A549 (cell line): Measurements from ENCODE around the gene TRAPPC3. TPM values are rescaled to one million over a fixed set of nuclear protein-coding genes. Genes with fewer than 3 reads are reported as not detected.

Experiments used
- ATAC-seq, 2 experiments: fragments of 200-7000 bp in 1 of 2; fragments of >200 bp in 1 of 2; cut with Nextera tagmentation in 1 of 2; cut with Tn5 transposase in 1 of 2; 3 replicates each; pipeline versions ENCODE4 v1.8.0 to v1.9.1; 2018 to 2020; ENCODE audit warnings: mild to moderate bottlenecking in 1 of 2, moderate library complexity in 1 of 2
- CTCF ChIA-PET: fragments of 300-600 bp; sonication (Branson Sonifier 250); formaldehyde crosslinking; extraction: SDS; loops from one replicate; lab custom pipeline; 2021; ENCODE audit warnings: antibody characterized with exemption, inconsistent platforms; lab: Yijun Ruan, JAX
- POLR2A ChIA-PET: fragments of 350-600 bp; formaldehyde crosslinking; extraction: SDS; loops from one replicate; lab custom pipeline; 2021; ENCODE audit warnings: antibody characterized with exemption, inconsistent platforms; lab: Yijun Ruan, JAX
- DNase-seq, 2 experiments: peaks; one replicate each; pipeline versions ENCODE4 v3.0.0 to v3.0.0-alpha.2; 2011 to 2016; ENCODE audit warnings: low read depth in 1 of 2, low spot score in 1 of 2
- FAIRE-seq: peaks from 2 replicates; lab custom pipeline; 2011; peaks lifted over from hg19 to GRCh38; lab: Jason Lieb, UNC
- H3K27ac ChIP-seq, 2 experiments: fragments of >200 bp; sonication (Bioruptor Twin); formaldehyde crosslinking; 3 replicates each; pipeline ENCODE4 v1.5.1; 2016 to 2017
- H3K4me1 ChIP-seq: fragments of >200 bp; sonication (Bioruptor Twin); formaldehyde crosslinking; 3 replicates; pipeline ENCODE4 v1.6.1; 2016
- H3K4me2 ChIP-seq: fragments of >200 bp; sonication (Bioruptor Twin); formaldehyde crosslinking; 3 replicates; pipeline ENCODE4 v1.6.1; 2016
- H3K4me3 ChIP-seq: fragments of >200 bp; sonication (Bioruptor Twin); formaldehyde crosslinking; 3 replicates; pipeline ENCODE4 v1.5.1; 2016
- H3K9me3 ChIP-seq: fragments of >200 bp; sonication (Bioruptor Twin); formaldehyde crosslinking; 3 replicates; pipeline ENCODE4 v1.6.1; 2016
- CBX2 ChIP-seq: fragments of 200-600 bp; sonication (generic); IDR thresholded peaks from 2 replicates; pipeline ENCODE4 v1.6.1; 2016; ENCODE audit warnings: low read depth, mild to moderate bottlenecking, borderline replicate concordance
- CHD4 ChIP-seq: fragments of 200-600 bp; sonication (generic); IDR thresholded peaks from 2 replicates; pipeline ENCODE4 v1.6.1; 2016; ENCODE audit warnings: antibody characterized with exemption, mild to moderate bottlenecking, borderline replicate concordance
- E2F6 ChIP-seq: IDR thresholded peaks from 2 replicates; pipeline ENCODE4 v1.6.1; 2012; ENCODE audit warnings: low read depth, borderline replicate concordance
- EHF ChIP-seq: fragments of 250-450 bp; sonication (Bioruptor Pico); IDR thresholded peaks from 2 replicates; pipeline ENCODE4 v1.5.0; 2020; ENCODE audit warnings: mild to moderate bottlenecking
- EHMT2 ChIP-seq: fragments of 200-600 bp; sonication (generic); IDR thresholded peaks from 2 replicates; pipeline ENCODE4 v1.6.1; 2016; ENCODE audit warnings: antibody characterized with exemption, low read depth, mild to moderate bottlenecking, moderate library complexity
- EP300 ChIP-seq, 2 experiments: fragments of >200 bp; sonication (Bioruptor Twin); formaldehyde crosslinking; IDR thresholded peaks; 2 replicates in 1 of 2; 3 replicates in 1 of 2; pipeline ENCODE4 v1.6.1; 2016 to 2017
- ESRRA ChIP-seq: fragments of 150-350 bp; IDR thresholded peaks from 2 replicates; pipeline ENCODE4 v1.6.1; 2014; ENCODE audit warnings: mild to moderate bottlenecking, low read length, borderline replicate concordance
- FOSL2 ChIP-seq, 2 experiments: fragments of 450-650 bp in 1 of 2; fragments of >200 bp in 1 of 2; sonication (Bioruptor Twin) in 1 of 2; formaldehyde crosslinking; IDR thresholded peaks; 2 replicates each; pipeline versions ENCODE4 v1.5.0 to v1.6.1; 2016 to 2020; ENCODE audit warnings: mild to moderate bottlenecking in 1 of 2, moderate library complexity in 1 of 2
- FOXS1 ChIP-seq: fragments of 250-450 bp; sonication (Bioruptor Pico); IDR thresholded peaks from 2 replicates; pipeline ENCODE4 v1.5.0; 2020; ENCODE audit warnings: mild to moderate bottlenecking, moderate library complexity
- HES2 ChIP-seq: fragments of >200 bp; sonication (Bioruptor Twin); formaldehyde crosslinking; IDR thresholded peaks from 2 replicates; pipeline ENCODE4 v1.6.1; 2016
- HEYL ChIP-seq: fragments of 250-450 bp; sonication (Bioruptor Pico); IDR thresholded peaks from 2 replicates; pipeline ENCODE4 v1.8.0; 2021; ENCODE audit warnings: mild to moderate bottlenecking, moderate library complexity
- HOXB5 ChIP-seq: fragments of 250-450 bp; sonication (Bioruptor Pico); IDR thresholded peaks from 2 replicates; pipeline ENCODE4 v1.5.0; 2020; ENCODE audit warnings: mild to moderate bottlenecking, moderate library complexity
- JUN ChIP-seq, 2 experiments: fragments of >200 bp; sonication (Bioruptor Twin); formaldehyde crosslinking; IDR thresholded peaks; 2 replicates in 1 of 2; 3 replicates in 1 of 2; pipeline ENCODE4 v1.6.1; 2016 to 2017
- JUNB ChIP-seq: fragments of >200 bp; sonication (Bioruptor Twin); formaldehyde crosslinking; IDR thresholded peaks from 2 replicates; pipeline ENCODE4 v1.6.1; 2016
- KDM1A ChIP-seq: fragments of 200-600 bp; sonication (generic); IDR thresholded peaks from 2 replicates; pipeline ENCODE4 v1.6.1; 2016; ENCODE audit warnings: low read depth, mild to moderate bottlenecking
- KDM5A ChIP-seq: fragments of 200-600 bp; sonication (generic); IDR thresholded peaks from 2 replicates; pipeline ENCODE4 v1.6.1; 2016; ENCODE audit warnings: antibody characterized with exemption, mild to moderate bottlenecking
- MAX ChIP-seq: IDR thresholded peaks from 2 replicates; pipeline ENCODE4 v1.6.1; 2012
- MAZ ChIP-seq: fragments of 150-350 bp; IDR thresholded peaks from 2 replicates; pipeline ENCODE4 v1.6.1; 2014; ENCODE audit warnings: antibody characterized with exemption, low read depth, low read length, borderline replicate concordance
- NR3C1 ChIP-seq: fragments of >200 bp; sonication (Bioruptor Twin); formaldehyde crosslinking; IDR thresholded peaks from 3 replicates; pipeline ENCODE4 v1.6.1; 2017
- PHF8 ChIP-seq: fragments of 200-600 bp; sonication (generic); IDR thresholded peaks from 2 replicates; pipeline ENCODE4 v1.6.1; 2016; ENCODE audit warnings: low read depth, mild to moderate bottlenecking, antibody characterized with exemption, moderate library complexity, borderline replicate concordance
- POLR2A ChIP-seq: IDR thresholded peaks from 2 replicates; pipeline ENCODE4 v1.6.1; 2012; ENCODE audit warnings: mild to moderate bottlenecking, low read length
- POLR2AphosphoS2 ChIP-seq: conservative IDR thresholded peaks from 2 replicates; pipeline ENCODE4 v1.6.1; 2012; ENCODE audit warnings: low read length, improper control_type of control experiment, inconsistent platforms
- RAD21 ChIP-seq, 2 experiments: fragments of >200 bp in 1 of 2; sonication (Bioruptor Twin) in 1 of 2; formaldehyde crosslinking in 1 of 2; IDR thresholded peaks in 1 of 2; conservative IDR thresholded peaks in 1 of 2; 2 replicates in 1 of 2; 3 replicates in 1 of 2; pipeline ENCODE4 v1.6.1; 2012 to 2018; ENCODE audit warnings: inconsistent platforms in 1 of 2
- RARB ChIP-seq: fragments of 250-450 bp; sonication (Bioruptor Pico); IDR thresholded peaks from 2 replicates; pipeline ENCODE4 v1.8.0; 2021; ENCODE audit warnings: mild to moderate bottlenecking, moderate library complexity
- SMC3 ChIP-seq: fragments of >200 bp; sonication (Bioruptor Twin); formaldehyde crosslinking; IDR thresholded peaks from 3 replicates; pipeline ENCODE4 v1.6.1; 2018; ENCODE audit warnings: inconsistent platforms
- SREBF2 ChIP-seq: fragments of 450-650 bp; IDR thresholded peaks from 2 replicates; pipeline ENCODE4 v1.6.1; 2014; ENCODE audit warnings: mild to moderate bottlenecking, moderate library complexity
- TP53 ChIP-seq: fragments of 250-450 bp; sonication (Bioruptor Pico); IDR thresholded peaks from 2 replicates; pipeline ENCODE4 v1.5.0; 2021; ENCODE audit warnings: mild to moderate bottlenecking, moderate library complexity
- ZSCAN20 ChIP-seq: fragments of 250-450 bp; sonication (Bioruptor Pico); IDR thresholded peaks from 2 replicates; pipeline ENCODE4 v1.8.0; 2022; ENCODE audit warnings: mild to moderate bottlenecking, moderate library complexity
- WGBS: methylation state at CpG from one replicate; pipeline ENCODE4 v1.1.6; 2017; ENCODE audit errors: missing lambda C conversion rate; 5-methylcytosine and 5-hydroxymethylcytosine counted together
- polyA plus RNA-seq, 4 experiments: library from polyadenylated mRNA; depleted of rRNA in 3 of 4; stranded (reverse); fragments of >200 nt; fragmentation: RNase III in 1 of 4; extraction: RNeasy Plus Mini Kit Qiagen cat#74134 plus additional on column Dnase treatment in 1 of 4; gene quantifications; 2 replicates in 3 of 4; 3 replicates in 1 of 4; pipeline ENCODE4 v1.2.3, GENCODE V29; 2011 to 2017
- TF ChIP-seq, protein P1 (sequence below): fragments of 250-450 bp; sonication (Bioruptor Pico); IDR thresholded peaks from 2 replicates; pipeline ENCODE4 v1.5.0; 2021; ENCODE audit warnings: mild to moderate bottlenecking, moderate library complexity, borderline replicate concordance
- TF ChIP-seq, protein P2 (sequence below): fragments of >200 bp; sonication (Bioruptor Twin); formaldehyde crosslinking; IDR thresholded peaks from 3 replicates; pipeline ENCODE4 v1.6.1; 2016

Gene TRAPPC3
- polyA plus RNA-seq, 2 of the 4 experiments (the other 2 are of a cell fraction) = 62.2 to 103 TPM

- Histone ChIP-seq H3K4me1 (peaks cover 6% of the 10 kb centered on the region), H3K4me2 (no peak overlapping the region)
These were observed 11.5 kb downstream of the TRAPPC3 start for GRCh38 chr1:36137776-36138175.

GRCh38 chr1:36137226-36137625, 12.1 kb downstream of the TRAPPC3 start:
- ATAC-seq (no peak), DNase-seq (no peak), FAIRE-seq (no peak)
- POLR2A ChIA-PET = no interaction called here
- H3K4me2 ChIP-seq = no peak overlapping the region
- peaks cover 6% of the 10 kb centered on the region for H3K4me1 ChIP-seq
- WGBS = 79% methylated on average over 5 of the region's 5 CpGs
- H3K9me3 ChIP-seq = no peaks in the 10 kb centered on the region
- CTCF ChIA-PET = interaction anchor here (0.5 to 1.3 kb wide), 3 partner anchors 38 to 57 kb away, joined by 3 to 5 read pairs (median 3); no protein-coding TSS in a partner anchor
- H3K27ac ChIP-seq = no peak overlapping the region
- H3K4me3 ChIP-seq = no peak overlapping the region
- TF ChIP-seq ZSCAN20 (CRISPR knock-in tag) = no peak
- TF ChIP-seq RAD21 (conservative IDR thresholded peaks at IDR 0.05 in 1 of 2, IDR thresholded peaks at IDR 0.05 in 1 of 2) = no peak
- TF ChIP-seq CBX2 = no peak
- no peak for TF ChIP-seq KDM5A
- TF ChIP-seq FOSL2 (IDR thresholded peaks at IDR 0.05) = no peak
- no peak for TF ChIP-seq FOSL2 (CRISPR knock-in tag; IDR thresholded peaks at IDR 0.05)
- no peak for TF ChIP-seq JUN (IDR thresholded peaks at IDR 0.05)
- no peak for TF ChIP-seq NR3C1
- no peak for TF ChIP-seq TP53 (CRISPR knock-in tag)
- TF ChIP-seq RARB (CRISPR knock-in tag) = no peak
- TF ChIP-seq JUNB = no peak
- no peak for TF ChIP-seq EP300 (IDR thresholded peaks at IDR 0.05)
- no peak for TF ChIP-seq HOXB5 (CRISPR knock-in tag)
- TF ChIP-seq, protein P1, sequence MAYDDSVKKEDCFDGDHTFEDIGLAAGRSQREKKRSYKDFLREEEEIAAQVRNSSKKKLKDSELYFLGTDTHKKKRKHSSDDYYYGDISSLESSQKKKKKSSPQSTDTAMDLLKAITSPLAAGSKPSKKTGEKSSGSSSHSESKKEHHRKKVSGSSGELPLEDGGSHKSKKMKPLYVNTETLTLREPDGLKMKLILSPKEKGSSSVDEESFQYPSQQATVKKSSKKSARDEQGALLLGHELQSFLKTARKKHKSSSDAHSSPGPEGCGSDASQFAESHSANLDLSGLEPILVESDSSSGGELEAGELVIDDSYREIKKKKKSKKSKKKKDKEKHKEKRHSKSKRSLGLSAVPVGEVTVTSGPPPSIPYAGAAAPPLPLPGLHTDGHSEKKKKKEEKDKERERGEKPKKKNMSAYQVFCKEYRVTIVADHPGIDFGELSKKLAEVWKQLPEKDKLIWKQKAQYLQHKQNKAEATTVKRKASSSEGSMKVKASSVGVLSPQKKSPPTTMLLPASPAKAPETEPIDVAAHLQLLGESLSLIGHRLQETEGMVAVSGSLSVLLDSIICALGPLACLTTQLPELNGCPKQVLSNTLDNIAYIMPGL (CRISPR knock-in tag) = no peak
- no peak for TF ChIP-seq POLR2A
- TF ChIP-seq PHF8 = no peak
- TF ChIP-seq SREBF2 = no peak
- no peak for TF ChIP-seq E2F6
- no peak for TF ChIP-seq EHMT2
- TF ChIP-seq EHF = no peak
- TF ChIP-seq, protein P2, sequence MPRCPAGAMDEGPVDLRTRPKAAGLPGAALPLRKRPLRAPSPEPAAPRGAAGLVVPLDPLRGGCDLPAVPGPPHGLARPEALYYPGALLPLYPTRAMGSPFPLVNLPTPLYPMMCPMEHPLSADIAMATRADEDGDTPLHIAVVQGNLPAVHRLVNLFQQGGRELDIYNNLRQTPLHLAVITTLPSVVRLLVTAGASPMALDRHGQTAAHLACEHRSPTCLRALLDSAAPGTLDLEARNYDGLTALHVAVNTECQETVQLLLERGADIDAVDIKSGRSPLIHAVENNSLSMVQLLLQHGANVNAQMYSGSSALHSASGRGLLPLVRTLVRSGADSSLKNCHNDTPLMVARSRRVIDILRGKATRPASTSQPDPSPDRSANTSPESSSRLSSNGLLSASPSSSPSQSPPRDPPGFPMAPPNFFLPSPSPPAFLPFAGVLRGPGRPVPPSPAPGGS = no peak

More at GRCh38 chr1:36137776-36138175, 11.5 kb downstream of the TRAPPC3 start:
- ATAC-seq = no peak
- TF ChIP-seq CHD4 = no peak
- TF ChIP-seq SMC3 = no peak
- no peak for TF ChIP-seq POLR2AphosphoS2
- TF ChIP-seq MAX = no peak
- TF ChIP-seq HEYL (CRISPR knock-in tag) = no peak
- no peak for TF ChIP-seq MAZ
- no peak for TF ChIP-seq ESRRA
- TF ChIP-seq KDM1A = no peak
- no peak for TF ChIP-seq TP53 (CRISPR knock-in tag)
- TF ChIP-seq EP300 (IDR thresholded peaks at IDR 0.05) = no peak
- TF ChIP-seq CBX2 = no peak
- no peak for TF ChIP-seq EHMT2
- TF ChIP-seq HES2 = no peak
- no peak for TF ChIP-seq FOXS1 (CRISPR knock-in tag)
- TF ChIP-seq, all 56 proteins: peak for 0
- no peak for DNase-seq
- POLR2A ChIA-PET = no interaction called here
- H3K9me3 ChIP-seq = no peaks in the 10 kb centered on the region
- no peak overlapping the region for H3K27ac ChIP-seq
- no peak for FAIRE-seq
- WGBS = 95% methylated on average over 3 of the region's 3 CpGs
- no peak overlapping the region for H3K4me3 ChIP-seq
- CTCF ChIA-PET = interaction anchor here (1.3 to 1.4 kb wide), 3 partner anchors 12 to 50 kb away, joined by 3 to 5 read pairs (median 3); partner anchors contain the start of gene TRAPPC3
